CD14-positive monocyte (primary cell): ENCODE results near the gene CCL27. TPM values are rescaled to one million over a fixed set of nuclear protein-coding genes. Genes with fewer than 3 reads are reported as not detected.

Experiments
- DNase-seq, 3 donors: peaks; one replicate each; pipeline ENCODE4 v3.0.0-alpha.2; 2011 to 2022
- H2AFZ ChIP-seq: 2 replicates; pipeline ENCODE4 v1.6.0; 2012; ENCODE audit warnings: mild to moderate bottlenecking, low read depth, low read length, inconsistent platforms; ENCODE audit not compliant: insufficient read depth, poor library complexity, severe bottlenecking
- H3K27ac ChIP-seq, 2 donors: 1 replicate in 1 of 2; 2 replicates in 1 of 2; pipeline ENCODE4 v1.5.1; 2012 to 2013; ENCODE audit warnings: low read length in 2 of 2, control low read depth in 1 of 2, inconsistent platforms in 1 of 2, low read depth in 1 of 2, mild to moderate bottlenecking in 1 of 2
- H3K27me3 ChIP-seq, 2 donors: one replicate each; pipeline versions ENCODE4 v1.6.0 to v1.6.1; 2011 to 2013; ENCODE audit warnings: low read length in 2 of 2; ENCODE audit not compliant: control insufficient read depth in 2 of 2, insufficient read depth in 2 of 2
- H3K36me3 ChIP-seq, 2 donors: replicated peaks in 1 of 2; 1 replicate in 1 of 2; 2 replicates in 1 of 2; pipeline versions ENCODE4 v1.5.1 to v1.6.1; 2012 to 2013; ENCODE audit warnings: low read length in 2 of 2, control low read depth in 1 of 2, inconsistent platforms in 1 of 2, mild to moderate bottlenecking in 1 of 2; ENCODE audit not compliant: insufficient read depth in 2 of 2, control insufficient read depth in 1 of 2
- H3K4me1 ChIP-seq, 2 donors: 1 replicate in 1 of 2; 2 replicates in 1 of 2; pipeline versions ENCODE4 v1.5.1 to v1.6.1; 2012 to 2013; ENCODE audit warnings: low read length in 2 of 2, control low read depth in 1 of 2, inconsistent platforms in 1 of 2, mild to moderate bottlenecking in 1 of 2, moderate library complexity in 1 of 2; ENCODE audit not compliant: insufficient read depth in 2 of 2, control insufficient read depth in 1 of 2
- H3K4me2 ChIP-seq: replicated peaks from 2 replicates; pipeline ENCODE3; 2012; ENCODE audit warnings: low read length, moderate library complexity, mild to moderate bottlenecking; ENCODE audit not compliant: poor library complexity, severe bottlenecking; ENCODE audit errors: extremely low read depth
- H3K4me3 ChIP-seq, 3 experiments: fragments of 200-600 bp in 1 of 3; sonication (generic) in 1 of 3; replicated peaks in 1 of 3; 1 replicate in 2 of 3; 2 replicates in 1 of 3; pipeline ENCODE4 v1.5.1; 2011 to 2013; ENCODE audit warnings: low read length in 3 of 3, mild to moderate bottlenecking in 3 of 3, control low read depth in 2 of 3, low read depth in 2 of 3, inconsistent platforms in 1 of 3, moderate library complexity in 1 of 3
- H3K79me2 ChIP-seq: 2 replicates; pipeline ENCODE4 v1.6.0; 2012; ENCODE audit warnings: mild to moderate bottlenecking, control low read depth, inconsistent platforms, low read length, moderate library complexity; ENCODE audit not compliant: insufficient read depth
- H3K9ac ChIP-seq: 2 replicates; pipeline ENCODE4 v1.6.0; 2017; ENCODE audit warnings: low read length, mild to moderate bottlenecking; ENCODE audit not compliant: insufficient read depth, poor library complexity, severe bottlenecking
- H3K9me3 ChIP-seq, 2 donors: replicated peaks in 1 of 2; 1 replicate in 1 of 2; 2 replicates in 1 of 2; pipeline versions ENCODE4 v1.5.1 to v1.6.1; 2012 to 2013; ENCODE audit warnings: low read length in 2 of 2, control low read depth in 1 of 2; ENCODE audit not compliant: control insufficient read depth in 1 of 2, insufficient read depth in 1 of 2
- H4K20me1 ChIP-seq: 2 replicates; pipeline ENCODE4 v1.6.0; 2012; ENCODE audit warnings: mild to moderate bottlenecking, low read length, control low read depth, moderate library complexity; ENCODE audit not compliant: insufficient read depth
- H3K27ac Mint-ChIP-seq, 7 donors: one replicate each; pipeline ENCODE4 v1.8.0; 2020; ENCODE audit warnings: mild to moderate bottlenecking in 7 of 7, mixed read lengths in 7 of 7, moderate library complexity in 6 of 7, inconsistent platforms in 2 of 7
- H3K27me3 Mint-ChIP-seq, 3 donors: one replicate each; pipeline ENCODE4 v1.8.0; 2021 to 2022; ENCODE audit warnings: low read depth in 3 of 3, mild to moderate bottlenecking in 3 of 3, mixed read lengths in 3 of 3, moderate library complexity in 3 of 3, inconsistent platforms in 1 of 3
- H3K36me3 Mint-ChIP-seq, 2 donors: one replicate each; pipeline ENCODE4 v1.8.0; 2020; ENCODE audit warnings: mixed read lengths in 2 of 2, inconsistent platforms in 1 of 2, mild to moderate bottlenecking in 1 of 2
- H3K4me1 Mint-ChIP-seq: one replicate; pipeline ENCODE4 v1.8.0; 2020; ENCODE audit warnings: mild to moderate bottlenecking, mixed read lengths
- H3K4me3 Mint-ChIP-seq, 2 donors: one replicate each; pipeline ENCODE4 v1.8.0; 2020; ENCODE audit warnings: mild to moderate bottlenecking in 2 of 2, mixed read lengths in 2 of 2, moderate library complexity in 1 of 2
- H3K9me3 Mint-ChIP-seq, 7 donors: one replicate each; pipeline ENCODE4 v1.8.0; 2020 to 2022; ENCODE audit warnings: mixed read lengths in 7 of 7, mild to moderate bottlenecking in 6 of 7, moderate library complexity in 6 of 7, inconsistent platforms in 2 of 7
- whole genome bisulfite sequencing: methylation state at CpG from one replicate; pipeline ENCODE4 v1.1.5; 2013; ENCODE audit warnings: missing lambda C conversion rate; ENCODE audit not compliant: insufficient coverage; 5-methylcytosine and 5-hydroxymethylcytosine counted together
- intact Hi-C, 2 donors: fragments of 100-400 bp; cut with micrococcal nuclease; formaldehyde crosslinking; loops; one replicate each; pipeline versions ENCODE4 v1.15.0 to v1.15.1; 2023
- polyA plus RNA-seq, 3 donors: library from polyadenylated mRNA; depleted of rRNA in 1 of 3; unstranded in 2 of 3; stranded (reverse) in 1 of 3; fragments of 300-500 nt in 2 of 3; fragments of >200 nt in 1 of 3; fragmentation: Illumina TruSeq in 2 of 3; gene quantifications; 1 replicate in 2 of 3; 2 replicates in 1 of 3; pipeline ENCODE4 v1.2.3, GENCODE V29; 2012 to 2021
- TF ChIP-seq, protein P1 (sequence below): fragments of 200-600 bp; IDR thresholded peaks from one replicate; pipeline ENCODE4 v1.8.0; 2022; ENCODE audit warnings: antibody characterized with exemption, mild to moderate bottlenecking

CCL27 gene
- polyA plus RNA-seq, 3 donors: not detected

DNA sequence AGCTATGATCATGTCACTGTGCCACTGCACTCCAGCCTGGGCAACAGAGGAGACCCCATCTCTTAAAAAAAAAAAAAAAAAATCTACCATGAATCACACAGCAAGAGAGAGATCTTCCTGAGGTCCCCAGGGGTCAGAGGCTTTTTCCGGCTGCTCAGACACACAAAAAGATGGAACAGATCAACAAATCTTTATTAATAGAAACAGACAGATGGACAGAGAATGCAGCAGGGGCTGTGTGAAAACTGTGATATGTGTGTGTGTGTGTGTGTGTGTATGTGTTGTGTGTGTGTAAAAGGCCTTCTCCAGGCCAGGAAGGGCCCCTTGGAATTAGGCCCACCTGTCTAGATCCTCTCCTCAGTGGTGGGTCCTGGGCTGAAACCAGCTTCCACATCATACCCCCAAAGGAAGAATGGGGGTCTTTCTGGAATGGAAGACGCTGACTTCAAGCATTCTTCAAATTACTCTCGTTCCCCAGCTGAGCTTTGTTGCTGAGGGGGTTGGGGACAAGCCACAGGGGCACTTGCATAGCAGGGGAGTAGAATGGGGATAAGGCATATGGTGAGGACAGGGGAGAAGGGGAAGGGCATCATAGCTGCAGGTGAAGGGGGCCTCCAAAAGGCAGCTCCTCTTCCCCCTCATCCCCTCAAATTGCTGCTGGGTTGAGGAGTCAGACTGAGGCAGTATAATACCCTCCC, 27.8 kb downstream of the CCL27 start:
- Histone ChIP-seq H3K9ac (no peak overlapping the region), H3K79me2 (peaks cover 15% of the 10 kb centered on the region), H3K27me3 (peaks cover 13 to 28% of the 10 kb centered on the region in 2 donors), H3K4me1 (peaks cover 21 to 27% of the 10 kb centered on the region in 2 donors), H3K4me2 (no peak overlapping the region), H3K27ac (no peak overlapping the region), H3K36me3 (peaks cover 0 to 13% of the 10 kb centered on the region in 2 donors), H2AFZ (no peak overlapping the region), H3K4me3 (no peak overlapping the region), H4K20me1 (no peaks in the 10 kb centered on the region), H3K9me3 (peaks cover 0 to 1% of the 10 kb centered on the region in 2 donors)
- TF ChIP-seq, protein P1, sequence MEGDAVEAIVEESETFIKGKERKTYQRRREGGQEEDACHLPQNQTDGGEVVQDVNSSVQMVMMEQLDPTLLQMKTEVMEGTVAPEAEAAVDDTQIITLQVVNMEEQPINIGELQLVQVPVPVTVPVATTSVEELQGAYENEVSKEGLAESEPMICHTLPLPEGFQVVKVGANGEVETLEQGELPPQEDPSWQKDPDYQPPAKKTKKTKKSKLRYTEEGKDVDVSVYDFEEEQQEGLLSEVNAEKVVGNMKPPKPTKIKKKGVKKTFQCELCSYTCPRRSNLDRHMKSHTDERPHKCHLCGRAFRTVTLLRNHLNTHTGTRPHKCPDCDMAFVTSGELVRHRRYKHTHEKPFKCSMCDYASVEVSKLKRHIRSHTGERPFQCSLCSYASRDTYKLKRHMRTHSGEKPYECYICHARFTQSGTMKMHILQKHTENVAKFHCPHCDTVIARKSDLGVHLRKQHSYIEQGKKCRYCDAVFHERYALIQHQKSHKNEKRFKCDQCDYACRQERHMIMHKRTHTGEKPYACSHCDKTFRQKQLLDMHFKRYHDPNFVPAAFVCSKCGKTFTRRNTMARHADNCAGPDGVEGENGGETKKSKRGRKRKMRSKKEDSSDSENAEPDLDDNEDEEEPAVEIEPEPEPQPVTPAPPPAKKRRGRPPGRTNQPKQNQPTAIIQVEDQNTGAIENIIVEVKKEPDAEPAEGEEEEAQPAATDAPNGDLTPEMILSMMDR: no peak
- Mint-ChIP-seq H3K27ac (no peak overlapping the region), H3K27me3 (peaks cover 22 to 33% (median 32%) of the 10 kb centered on the region in 3 donors), H3K36me3 (peaks cover 10 to 14% of the 10 kb centered on the region in 2 donors), H3K4me3 (no peak overlapping the region), H3K9me3 (peaks cover 0 to 9% (median 0%) of the 10 kb centered on the region in 7 donors), H3K4me1 (peaks cover 28% of the 10 kb centered on the region)
- 83% methylated on average over 1 of the region's 3 CpGs for WGBS
- intact Hi-C loops: loop anchor here (1.0 to 5.0 kb wide), 2 partner anchors 22 to 32 kb away; partner anchors contain the start of gene RPP25L (in 1 of the 2)
- no peak for DNase-seq

DNA sequence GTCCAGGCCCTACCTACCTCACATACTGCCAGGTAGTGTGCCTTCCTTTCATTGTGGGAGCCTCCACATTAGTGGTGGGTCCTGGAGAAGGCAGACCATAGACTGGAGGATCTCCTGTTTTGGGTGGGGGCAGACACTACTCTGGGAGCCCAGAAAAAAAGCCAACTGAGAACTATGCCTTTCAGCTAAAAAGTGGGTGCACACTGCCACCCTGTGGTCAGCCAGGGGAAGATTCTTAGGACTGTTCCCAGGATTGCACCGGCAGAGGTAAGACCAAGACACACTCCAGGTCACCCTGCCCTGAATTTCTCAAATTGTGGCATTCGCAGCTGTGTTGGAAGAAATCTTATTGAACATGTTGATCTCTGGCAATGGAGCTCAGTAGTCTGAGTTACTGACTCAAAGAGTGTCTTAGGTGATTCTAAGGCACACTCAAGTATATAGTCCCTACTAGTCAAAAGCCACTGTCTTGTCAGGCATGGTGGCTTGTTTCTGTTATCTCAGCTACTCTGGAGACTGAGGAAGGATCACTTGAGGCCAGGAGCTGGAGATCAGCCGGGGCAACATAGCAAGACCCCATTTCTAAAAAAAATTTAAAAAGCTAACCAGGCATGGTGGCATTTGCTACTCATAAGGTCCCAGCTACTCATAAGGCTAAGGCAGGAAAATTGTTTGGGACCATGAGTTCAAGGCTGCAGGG, 28.5 kb downstream of the CCL27 start:
- H3K9ac ChIP-seq: no peak overlapping the region
- peaks cover 29 to 40% (median 39%) of the 10 kb centered on the region in 3 donors for H3K27me3 Mint-ChIP-seq
- no peaks in the 10 kb centered on the region for H4K20me1 ChIP-seq
- H2AFZ ChIP-seq: no peak overlapping the region
- H3K27me3 ChIP-seq: peaks cover 19 to 35% of the 10 kb centered on the region in 2 donors
- 0% methylated on average over 1 of the region's 3 CpGs for WGBS
- TF ChIP-seq, protein P1: peak; percentile 90
- H3K4me1 Mint-ChIP-seq: peaks cover 34% of the 10 kb centered on the region
- DNase-seq: peak; percentile 57 to 70 (median 67)
- peaks cover 21 to 30% of the 10 kb centered on the region in 2 donors for H3K4me1 ChIP-seq
- peaks cover 10 to 17% of the 10 kb centered on the region in 2 donors for H3K36me3 Mint-ChIP-seq
- H3K27ac ChIP-seq: no peak overlapping the region
- H3K9me3 Mint-ChIP-seq: peaks cover 0 to 10% (median 0%) of the 10 kb centered on the region in 7 donors
- peaks cover 15% of the 10 kb centered on the region for H3K79me2 ChIP-seq
- H3K4me3 ChIP-seq: no peak overlapping the region
- peaks cover 0 to 8% of the 10 kb centered on the region in 2 donors for H3K9me3 ChIP-seq
- peaks cover 0 to 13% of the 10 kb centered on the region in 2 donors for H3K36me3 ChIP-seq
- no peak overlapping the region for H3K4me2 ChIP-seq
- H3K27ac Mint-ChIP-seq: no peak overlapping the region
- intact Hi-C loops: loop anchor here in 1 of 2 donors (1.0 kb wide), 1 partner anchor 22 kb away; the partner anchor contains the start of gene RPP25L
- peak overlapping the region in 1 of 2 donors; percentile 48 for H3K4me3 Mint-ChIP-seq
